ENCODE results near the gene SLC22A4. TPM values are rescaled to one million over a fixed set of nuclear protein-coding genes. Genes with fewer than 3 reads are reported as not detected.

Gene SLC22A4
- total RNA-seq, 1 donor from 2014 or later, result 0.06 TPM

- TF ChIP-seq EZH2phosphoT487 (IDR thresholded peaks at IDR 0.05) (no peak), EZH2 (IDR thresholded peaks at IDR 0.05) (no peak), CTCF (IDR thresholded peaks at IDR 0.05) (no peak)
- no peak overlapping the region for H3K9ac ChIP-seq
- H3K4me2 ChIP-seq, result no peak overlapping the region
- no peak overlapping the region for H3K4me3 ChIP-seq
- H3K27ac Mint-ChIP-seq, result no peak overlapping the region
- no peaks in the 10 kb centered on the region for H3K27me3 ChIP-seq
- peaks cover 4% of the 10 kb centered on the region for H3K4me1 Mint-ChIP-seq
- H3K9me3 ChIP-seq (ENCODE audit: low read depth), result no peaks in the 10 kb centered on the region
- no peaks in the 10 kb centered on the region for H3K9me3 Mint-ChIP-seq
- no peak for DNase-seq (ENCODE audit: low spot score)
- H2AFZ ChIP-seq (replicated peaks), result no peak overlapping the region
- no peaks in the 10 kb centered on the region for H4K20me1 ChIP-seq (ENCODE audit: low read depth)
- H3K79me2 ChIP-seq (ENCODE audit: low read depth), result no peaks in the 10 kb centered on the region
- H3F3A ChIP-seq (ENCODE audit: low read depth), result no peaks in the 10 kb centered on the region
- no peaks in the 10 kb centered on the region for H3K36me3 Mint-ChIP-seq
- H3K4me3 Mint-ChIP-seq, result no peak overlapping the region
- no peaks in the 10 kb centered on the region for H3K36me3 ChIP-seq
- no peak overlapping the region for H3K27ac ChIP-seq
- peaks cover 5% of the 10 kb centered on the region for H3K27me3 Mint-ChIP-seq (ENCODE audit: insufficient read depth, low read depth)
- H3K4me1 ChIP-seq, result no peaks in the 10 kb centered on the region
Measured at GRCh38 chr5:132383984-132384383, 89.8 kb downstream of the SLC22A4 start.

GRCh38 chr5:132384506-132385050 lies 90.4 kb downstream of the SLC22A4 start:
- no peak for DNase-seq (ENCODE audit: low spot score)
- H3K27ac Mint-ChIP-seq, result no peak overlapping the region
- no peak overlapping the region for H3K27ac ChIP-seq
- H3K27me3 ChIP-seq, result no peaks in the 10 kb centered on the region
- no peaks in the 10 kb centered on the region for H3K36me3 Mint-ChIP-seq
- no peak overlapping the region for H3K4me3 Mint-ChIP-seq
- no peaks in the 10 kb centered on the region for H3F3A ChIP-seq (ENCODE audit: low read depth)
- H3K4me1 Mint-ChIP-seq, result peaks cover 4% of the 10 kb centered on the region
- H3K4me2 ChIP-seq, result no peak overlapping the region
- H2AFZ ChIP-seq (replicated peaks), result no peak overlapping the region
- no peaks in the 10 kb centered on the region for H3K4me1 ChIP-seq
- H4K20me1 ChIP-seq (ENCODE audit: low read depth), result no peaks in the 10 kb centered on the region
- H3K27me3 Mint-ChIP-seq (ENCODE audit: insufficient read depth, low read depth), result peaks cover 7% of the 10 kb centered on the region
- no peaks in the 10 kb centered on the region for H3K9me3 Mint-ChIP-seq
- no peaks in the 10 kb centered on the region for H3K9me3 ChIP-seq (ENCODE audit: low read depth)
- H3K79me2 ChIP-seq (ENCODE audit: low read depth), result no peaks in the 10 kb centered on the region
- no peak overlapping the region for H3K9ac ChIP-seq
- H3K36me3 ChIP-seq, result no peaks in the 10 kb centered on the region
- TF ChIP-seq CTCF (IDR thresholded peaks at IDR 0.05) (no peak), EZH2phosphoT487 (IDR thresholded peaks at IDR 0.05) (no peak), EZH2 (IDR thresholded peaks at IDR 0.05) (no peak)
- H3K4me3 ChIP-seq, result no peak overlapping the region

- H3K4me1 Mint-ChIP-seq, result peaks cover 4% of the 10 kb centered on the region
- no peak overlapping the region for H3K27ac Mint-ChIP-seq
- Histone ChIP-seq H3K36me3 (no peaks in the 10 kb centered on the region), H3K4me1 (no peaks in the 10 kb centered on the region), H3K27ac (no peak overlapping the region), H3K4me3 (no peak overlapping the region), H4K20me1 (ENCODE audit: low read depth) (no peaks in the 10 kb centered on the region), H3K4me2 (no peak overlapping the region), H3K9ac (no peak overlapping the region), H2AFZ (replicated peaks) (no peak overlapping the region), H3F3A (ENCODE audit: low read depth) (no peaks in the 10 kb centered on the region), H3K79me2 (ENCODE audit: low read depth) (no peaks in the 10 kb centered on the region), H3K27me3 (no peaks in the 10 kb centered on the region), H3K9me3 (ENCODE audit: low read depth) (no peaks in the 10 kb centered on the region)
- H3K36me3 Mint-ChIP-seq, result no peaks in the 10 kb centered on the region
- TF ChIP-seq CTCF (IDR thresholded peaks at IDR 0.05) (peak; percentile 62), EZH2 (IDR thresholded peaks at IDR 0.05) (no peak)
- H3K9me3 Mint-ChIP-seq, result no peaks in the 10 kb centered on the region
- peak; percentile 50 for DNase-seq (ENCODE audit: low spot score)
- H3K27me3 Mint-ChIP-seq (ENCODE audit: insufficient read depth, low read depth), result peaks cover 7% of the 10 kb centered on the region
- no peak overlapping the region for H3K4me3 Mint-ChIP-seq
Measured at GRCh38 chr5:132385326-132386105, 91.3 kb downstream of the SLC22A4 start.
